Measurements from ENCODE around the gene LYPD4.

GRCh38 chr19:41864374-41864773, 19.9 kb upstream of the LYPD4 start:
- TF ChIP-seq CTCF (IDR thresholded peaks at IDR 0.05), result no peak
- TF ChIP-seq POLR2A (IDR thresholded peaks at IDR 0.05), result no peak
- no peak for TF ChIP-seq POLR2AphosphoS5 (IDR thresholded peaks at IDR 0.05)
